Liver (tissue), 9 donors: ENCODE measurements around the gene KRTAP29-1. TPM values are rescaled to one million over a fixed set of nuclear protein-coding genes. Genes with fewer than 3 reads are reported as not detected.

Experiments used
- DNase-seq: peaks from one replicate; pipeline ENCODE4 v3.0.0-alpha.2; 2017; ENCODE audit warnings: low spot score
- H3K27ac ChIP-seq, 2 donors: one replicate each; pipeline ENCODE4 v1.7.0; 2013; ENCODE audit warnings: inconsistent platforms in 2 of 2, low read length in 2 of 2, control low read depth in 1 of 2, low read depth in 1 of 2, mild to moderate bottlenecking in 1 of 2
- H3K27me3 ChIP-seq, 4 donors: one replicate each; pipeline versions ENCODE4 v1.6.1 to v1.7.0; 2013; ENCODE audit warnings: low read length in 3 of 4, inconsistent platforms in 1 of 4, mild to moderate bottlenecking in 1 of 4, moderate library complexity in 1 of 4; ENCODE audit not compliant: control insufficient read depth in 4 of 4, insufficient read depth in 4 of 4
- H3K36me3 ChIP-seq, 4 donors: one replicate each; pipeline versions ENCODE4 v1.6.1 to v1.7.0; 2013; ENCODE audit warnings: low read length in 3 of 4, mild to moderate bottlenecking in 3 of 4, low read depth in 1 of 4, moderate library complexity in 1 of 4; ENCODE audit not compliant: control insufficient read depth in 4 of 4, insufficient read depth in 3 of 4
- H3K4me1 ChIP-seq, 4 donors: one replicate each; pipeline versions ENCODE4 v1.6.1 to v1.7.0; 2013; ENCODE audit warnings: low read length in 3 of 4, mild to moderate bottlenecking in 3 of 4, moderate library complexity in 1 of 4; ENCODE audit not compliant: control insufficient read depth in 4 of 4, insufficient read depth in 4 of 4
- H3K4me3 ChIP-seq, 3 donors: one replicate each; pipeline versions ENCODE4 v1.6.1 to v1.7.0; 2013; ENCODE audit warnings: low read length in 3 of 3, control low read depth in 1 of 3, low read depth in 1 of 3, mild to moderate bottlenecking in 1 of 3
- H3K9ac ChIP-seq, 2 donors: one replicate each; pipeline ENCODE4 v1.7.0; 2013; ENCODE audit warnings: low read length in 2 of 2, mild to moderate bottlenecking in 2 of 2, moderate library complexity in 2 of 2, control low read depth in 1 of 2, low read depth in 1 of 2
- H3K9me3 ChIP-seq, 4 donors: one replicate each; pipeline versions ENCODE4 v1.6.1 to v1.7.0; 2013; ENCODE audit warnings: low read length in 3 of 4; ENCODE audit not compliant: control insufficient read depth in 4 of 4
- ATF3 ChIP-seq: IDR thresholded peaks from 2 replicates; pipeline ENCODE4 v1.6.1; 2016; ENCODE audit warnings: antibody characterized with exemption
- CTCF ChIP-seq: fragments of 150-350 bp; IDR thresholded peaks from 2 replicates; pipeline ENCODE4 v1.5.1; 2017; ENCODE audit warnings: improper control_type of control experiment, low read depth, low read length; ENCODE audit not compliant: missing input control
- EGR1 ChIP-seq, 2 donors: IDR thresholded peaks; 2 replicates each; pipeline ENCODE4 v1.6.1; 2016 to 2018; ENCODE audit warnings: antibody characterized with exemption in 2 of 2, low read depth in 2 of 2
- FOXA1 ChIP-seq: IDR thresholded peaks from 2 replicates; pipeline ENCODE4 v1.6.1; 2016; ENCODE audit warnings: antibody characterized with exemption
- FOXA2 ChIP-seq: IDR thresholded peaks from 2 replicates; pipeline ENCODE4 v1.6.1; 2016; ENCODE audit warnings: antibody characterized with exemption
- GABPA ChIP-seq, 2 donors: IDR thresholded peaks in 1 of 2; conservative IDR thresholded peaks in 1 of 2; 2 replicates each; pipeline ENCODE4 v1.6.1; 2016; ENCODE audit warnings: antibody characterized with exemption in 2 of 2, mild to moderate bottlenecking in 1 of 2, moderate library complexity in 1 of 2
- HNF4A ChIP-seq, 2 donors: conservative IDR thresholded peaks; 2 replicates each; pipeline ENCODE4 v1.6.1; 2016; ENCODE audit warnings: antibody characterized with exemption in 2 of 2, mild to moderate bottlenecking in 2 of 2
- HNF4G ChIP-seq: IDR thresholded peaks from 2 replicates; pipeline ENCODE4 v1.6.1; 2016; ENCODE audit warnings: antibody characterized with exemption
- JUND ChIP-seq, 2 donors: IDR thresholded peaks; 2 replicates each; pipeline ENCODE4 v1.6.1; 2016; ENCODE audit warnings: antibody characterized with exemption in 2 of 2
- MAX ChIP-seq: IDR thresholded peaks from 2 replicates; pipeline ENCODE4 v1.6.1; 2016; ENCODE audit warnings: antibody characterized with exemption
- NR2F2 ChIP-seq: IDR thresholded peaks from 2 replicates; pipeline ENCODE4 v1.6.1; 2016; ENCODE audit warnings: antibody characterized with exemption
- RAD21 ChIP-seq, 2 donors: IDR thresholded peaks; 2 replicates each; pipeline ENCODE4 v1.6.1; 2016; ENCODE audit warnings: antibody characterized with exemption in 2 of 2, mild to moderate bottlenecking in 2 of 2
- REST ChIP-seq: IDR thresholded peaks from 2 replicates; pipeline ENCODE4 v1.6.1; 2016; ENCODE audit warnings: antibody characterized with exemption, mild to moderate bottlenecking
- RXRA ChIP-seq, 2 donors: IDR thresholded peaks; 2 replicates each; pipeline ENCODE4 v1.6.1; 2017 to 2018; ENCODE audit warnings: antibody characterized with exemption in 2 of 2, mild to moderate bottlenecking in 1 of 2
- SP1 ChIP-seq: IDR thresholded peaks from 2 replicates; pipeline ENCODE4 v1.6.1; 2018; ENCODE audit warnings: antibody characterized with exemption, mild to moderate bottlenecking
- TAF1 ChIP-seq: conservative IDR thresholded peaks from 2 replicates; pipeline ENCODE4 v1.6.1; 2016; ENCODE audit warnings: antibody characterized with exemption, mild to moderate bottlenecking
- YY1 ChIP-seq: IDR thresholded peaks from 2 replicates; pipeline ENCODE4 v1.6.1; 2016; ENCODE audit warnings: antibody characterized with exemption, mild to moderate bottlenecking
- ZBTB33 ChIP-seq: IDR thresholded peaks from 2 replicates; pipeline ENCODE4 v1.6.1; 2016; ENCODE audit warnings: antibody characterized with exemption
- WGBS: extraction: QIAGEN DNeasy Blood & Tissue Kit; methylation state at CpG from one replicate; pipeline ENCODE4 v1.1.7; 2013; 5-methylcytosine and 5-hydroxymethylcytosine counted together
- polyA plus RNA-seq, 2 donors: library from polyadenylated mRNA; stranded (reverse) in 1 of 2; unstranded in 1 of 2; fragments of 200-250 nt in 1 of 2; fragments of >200 nt in 1 of 2; fragmentation: Nextera tagmentation in 1 of 2; extraction: Ambion mirVana in 1 of 2; gene quantifications; one replicate each; pipeline versions ENCODE4 v1.2.1 to v1.2.3, GENCODE V29; 2013 to 2015
- total RNA-seq, 2 donors: library from RNA; depleted of rRNA; stranded (reverse); fragments of >200 nt; gene quantifications; one replicate each; pipeline ENCODE4 v1.2.3, GENCODE V29; 2014
- donor health status: healthy.
- donor health status: healthy.
- donor health status: healthy.
- donor health status: healthy.
- donor health status: healthy.

KRTAP29-1 gene
- total and polyA plus RNA-seq, 4 donors, result not detected

- Histone ChIP-seq H3K4me3 (no peak overlapping the region), H3K27ac (no peak overlapping the region), H3K36me3 (no peaks in the 10 kb centered on the region), H3K9ac (no peak overlapping the region), H3K9me3 (no peaks in the 10 kb centered on the region), H3K27me3 (no peaks in the 10 kb centered on the region), H3K4me1 (no peaks in the 10 kb centered on the region)
- no peak for DNase-seq
- WGBS, result 82% methylated on average over 6 of the region's 6 CpGs
- TF ChIP-seq YY1, result no peak
- no peak for TF ChIP-seq HNF4G
- no peak for TF ChIP-seq SP1
- no peak for TF ChIP-seq CTCF
Measured at GRCh38 chr17:41334385-41335305, 32.0 kb upstream of the KRTAP29-1 start.

DNA sequence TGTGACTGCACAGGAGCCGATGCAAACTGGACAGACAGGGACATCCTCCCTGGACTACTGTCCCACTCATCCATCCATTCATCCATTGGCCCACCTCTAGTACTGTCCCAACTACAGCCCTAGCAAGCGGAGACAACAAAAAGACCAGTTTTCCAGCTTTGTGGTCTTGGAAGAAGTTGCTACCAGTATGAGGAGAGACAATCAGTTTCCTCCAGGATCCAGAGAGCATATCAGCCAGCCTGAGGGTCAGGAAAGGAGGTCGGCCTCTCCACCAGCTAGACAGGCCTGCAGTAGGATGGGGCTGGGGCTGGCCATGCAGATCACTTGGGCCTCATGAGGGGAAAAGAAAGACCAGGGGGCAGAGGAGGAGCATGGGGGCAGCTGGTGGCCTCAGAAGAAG, 31.2 kb upstream of the KRTAP29-1 start:
- no peak for DNase-seq
- TF ChIP-seq FOXA1 (no peak), HNF4G (no peak), NR2F2 (no peak), TAF1 (no peak), FOXA2 (no peak), SP1 (no peak), ZBTB33 (no peak), YY1 (no peak), JUND (IDR thresholded peaks at IDR 0.05) (no peak), ATF3 (no peak), REST (no peak), EGR1 (IDR thresholded peaks at IDR 0.05; ENCODE audit: low read depth in 2 of 2) (no peak), RXRA (IDR thresholded peaks at IDR 0.05) (no peak), RAD21 (IDR thresholded peaks at IDR 0.05) (no peak), GABPA (IDR thresholded peaks at IDR 0.05 in 1 of 2, conservative IDR thresholded peaks at IDR 0.05 in 1 of 2) (no peak), MAX (no peak), HNF4A (conservative IDR thresholded peaks at IDR 0.05) (no peak)
- no peaks in the 10 kb centered on the region for H3K4me1 ChIP-seq
- no peaks in the 10 kb centered on the region for H3K27me3 ChIP-seq
- H3K9ac ChIP-seq, result no peak overlapping the region
- H3K27ac ChIP-seq, result no peak overlapping the region
- H3K9me3 ChIP-seq, result no peaks in the 10 kb centered on the region
- WGBS, result 95% methylated on average over 3 of the region's 3 CpGs
- no peaks in the 10 kb centered on the region for H3K36me3 ChIP-seq
- no peak overlapping the region for H3K4me3 ChIP-seq
